IMR-90 (cell line): ENCODE results near the gene SLC33A1. TPM values are rescaled to one million over a fixed set of nuclear protein-coding genes. Genes with fewer than 3 reads are reported as not detected.

ENCODE experiments used
- ATAC-seq: fragments of 200-7000 bp; cut with Tn5 transposase; 2 replicates; pipeline ENCODE4 v1.9.1; 2020; ENCODE audit warnings: low read depth, mild to moderate bottlenecking, moderate library complexity
- BruUV-seq: library from RNA; stranded (reverse); fragments of 400-500 nt; replicated peaks from 2 replicates; lab custom pipeline; 2021; lab: Mats Ljungman, UMichigan
- CTCF ChIA-PET: fragments of 300-600 bp; formaldehyde crosslinking; extraction: SDS; loops from one replicate; lab custom pipeline; 2021; ENCODE audit warnings: antibody characterized with exemption; lab: Yijun Ruan, JAX
- POLR2A ChIA-PET: fragments of 300-600 bp; sonication (Branson Sonifier 250); formaldehyde crosslinking; loops from one replicate; lab custom pipeline; 2022; ENCODE audit warnings: antibody characterized with exemption; ENCODE audit not compliant: unreplicated experiment; lab: Charles Lee
- DNase-seq: peaks from one replicate; pipeline ENCODE4 v3.0.0; 2013
- H2AFZ ChIP-seq: replicated peaks from 2 replicates; pipeline ENCODE3; 2013; ENCODE audit warnings: low read length, mild to moderate bottlenecking; ENCODE audit not compliant: poor library complexity
- H2AK5ac ChIP-seq: 2 replicates; pipeline ENCODE4 v1.6.1; 2013; ENCODE audit warnings: low read depth, low read length, inconsistent platforms
- H2AK9ac ChIP-seq: replicated peaks from 2 replicates; pipeline ENCODE3; 2013; ENCODE audit warnings: mild to moderate bottlenecking, low read depth, low read length, moderate library complexity; ENCODE audit not compliant: poor library complexity
- H2BK120ac ChIP-seq: 2 replicates; pipeline ENCODE4 v1.6.1; 2013; ENCODE audit warnings: low read depth, low read length, inconsistent platforms
- H2BK15ac ChIP-seq: 3 replicates; pipeline ENCODE4 v1.6.1; 2013; ENCODE audit warnings: low read depth, low read length, inconsistent platforms
- H2BK20ac ChIP-seq: 2 replicates; pipeline ENCODE4 v1.6.1; 2013; ENCODE audit warnings: low read depth, mild to moderate bottlenecking, inconsistent platforms, low read length, moderate library complexity
- H2BK5ac ChIP-seq: 2 replicates; pipeline ENCODE4 v1.6.1; 2013; ENCODE audit warnings: mild to moderate bottlenecking, low read depth, low read length, inconsistent platforms; ENCODE audit not compliant: poor library complexity, severe bottlenecking
- H3K14ac ChIP-seq: replicated peaks from 2 replicates; pipeline ENCODE4 v1.6.1; 2013; ENCODE audit warnings: low read depth, low read length, inconsistent platforms
- H3K18ac ChIP-seq: 2 replicates; pipeline ENCODE4 v1.6.1; 2013; ENCODE audit warnings: low read depth, low read length, control low read depth
- H3K23ac ChIP-seq: 2 replicates; pipeline ENCODE4 v1.6.1; 2013; ENCODE audit warnings: low read depth, low read length, inconsistent platforms
- H3K27ac ChIP-seq: 2 replicates; pipeline ENCODE4 v1.5.1; 2013; ENCODE audit warnings: mild to moderate bottlenecking, control low read depth, low read length; ENCODE audit not compliant: insufficient read depth
- H3K27me3 ChIP-seq: 2 replicates; pipeline ENCODE4 v1.6.1; 2013; ENCODE audit warnings: low read length; ENCODE audit not compliant: control insufficient read depth, insufficient read depth
- H3K36me3 ChIP-seq: 2 replicates; pipeline ENCODE4 v1.6.1; 2013; ENCODE audit warnings: low read length, mixed read lengths; ENCODE audit not compliant: control insufficient read depth, insufficient read depth
- H3K4ac ChIP-seq: 2 replicates; pipeline ENCODE4 v1.6.1; 2013; ENCODE audit warnings: low read depth, low read length, inconsistent platforms
- H3K4me1 ChIP-seq: 2 replicates; pipeline ENCODE4 v1.6.1; 2013; ENCODE audit warnings: low read length, mixed read lengths; ENCODE audit not compliant: control insufficient read depth, insufficient read depth
- H3K4me2 ChIP-seq: 2 replicates; pipeline ENCODE4 v1.6.1; 2013; ENCODE audit warnings: low read depth, mild to moderate bottlenecking, control low read depth, low read length, moderate library complexity
- H3K4me3 ChIP-seq: 2 replicates; pipeline ENCODE4 v1.5.1; 2013; ENCODE audit warnings: low read depth, mild to moderate bottlenecking, control low read depth, low read length, moderate library complexity; ENCODE audit not compliant: insufficient read depth
- H3K56ac ChIP-seq: 2 replicates; pipeline ENCODE4 v1.6.1; 2013; ENCODE audit warnings: low read length, inconsistent platforms; ENCODE audit not compliant: insufficient read depth; ENCODE audit errors: extremely low read depth
- H3K79me1 ChIP-seq, 2 experiments: 2 replicates each; pipeline ENCODE4 v1.6.1; 2013; ENCODE audit warnings: low read length in 2 of 2, inconsistent platforms in 1 of 2, low read depth in 1 of 2
- H3K9ac ChIP-seq: 2 replicates; pipeline ENCODE4 v1.6.1; 2013; ENCODE audit warnings: low read depth, low read length, control low read depth
- H3K9me1 ChIP-seq: 2 replicates; pipeline ENCODE4 v1.6.1; 2013; ENCODE audit warnings: low read length, inconsistent platforms; ENCODE audit not compliant: insufficient read depth
- H3K9me3 ChIP-seq: 2 replicates; pipeline ENCODE4 v1.6.1; 2013; ENCODE audit warnings: low read length; ENCODE audit not compliant: control insufficient read depth, insufficient read depth
- H4K20me1 ChIP-seq: 2 replicates; pipeline ENCODE4 v1.6.1; 2013; ENCODE audit warnings: low read length, inconsistent platforms; ENCODE audit not compliant: insufficient read depth
- H4K5ac ChIP-seq: 2 replicates; pipeline ENCODE4 v1.6.1; 2013; ENCODE audit warnings: mild to moderate bottlenecking, low read depth, low read length, control low read depth
- H4K8ac ChIP-seq, 2 experiments: 2 replicates each; pipeline ENCODE4 v1.6.1; 2013; ENCODE audit warnings: low read depth in 2 of 2, low read length in 2 of 2, control low read depth in 1 of 2, inconsistent platforms in 1 of 2
- H4K91ac ChIP-seq: 2 replicates; pipeline ENCODE4 v1.6.1; 2013; ENCODE audit warnings: low read depth, low read length, inconsistent platforms; ENCODE audit not compliant: insufficient read depth
- CEBPB ChIP-seq: IDR thresholded peaks from 2 replicates; pipeline ENCODE4 v1.6.1; 2012; ENCODE audit warnings: low read depth, low read length, improper control_type of control experiment
- FOS ChIP-seq: fragments of 150-350 bp; IDR thresholded peaks from 2 replicates; pipeline ENCODE4 v1.6.1; 2016; ENCODE audit warnings: low read depth, low read length
- MAFK ChIP-seq: IDR thresholded peaks from 2 replicates; pipeline ENCODE4 v1.6.1; 2012; ENCODE audit warnings: low read depth, low read length, improper control_type of control experiment
- RCOR1 ChIP-seq: IDR thresholded peaks from 2 replicates; pipeline ENCODE4 v1.6.1; 2012; ENCODE audit warnings: mild to moderate bottlenecking, low read length, improper control_type of control experiment; ENCODE audit not compliant: insufficient replicate concordance
- WGBS, 2 experiments: methylation state at CpG; one replicate each; pipeline versions ENCODE4 v1.1.5 to v1.1.7; 2013; ENCODE audit warnings: missing lambda C conversion rate in 2 of 2; ENCODE audit not compliant: insufficient read length in 1 of 2; ENCODE audit errors: extremely low coverage in 2 of 2; 5-methylcytosine and 5-hydroxymethylcytosine counted together
- dilution Hi-C: fragments of 300-500 bp; cut with HindIII; formaldehyde crosslinking; loops from one replicate; pipeline ENCODE4 v1.14.3; 2018; ENCODE audit warnings: low sequenced_read_pairs; ENCODE audit not compliant: unreplicated experiment
- in situ Hi-C: fragments of 300-500 bp; cut with MboI; formaldehyde crosslinking; loops from 3 replicates; pipeline ENCODE4 v1.14.3; 2019; ENCODE audit warnings: low sequenced_read_pairs, inconsistent platforms, mixed read lengths
- intact Hi-C: fragments of 100-400 bp; cut with micrococcal nuclease; formaldehyde crosslinking; loops from 2 replicates; pipeline ENCODE4 v1.10.0; 2022
- polyA plus RNA-seq, 3 experiments: library from polyadenylated mRNA; depleted of rRNA; stranded (reverse); fragments of >200 nt; gene quantifications; 2 replicates each; pipeline ENCODE4 v1.2.3, GENCODE V29; 2012; ENCODE audit warnings: low replicate concordance in 1 of 3
- total RNA-seq: library from RNA; depleted of rRNA; stranded (reverse); fragments of >200 nt; gene quantifications from 2 replicates; pipeline ENCODE4 v1.2.3, GENCODE V29; 2012

SLC33A1 gene
- total and polyA plus RNA-seq, 2 of the 4 experiments (the other 2 are of a cell fraction) = 12.9 to 32.4 TPM

DNA sequence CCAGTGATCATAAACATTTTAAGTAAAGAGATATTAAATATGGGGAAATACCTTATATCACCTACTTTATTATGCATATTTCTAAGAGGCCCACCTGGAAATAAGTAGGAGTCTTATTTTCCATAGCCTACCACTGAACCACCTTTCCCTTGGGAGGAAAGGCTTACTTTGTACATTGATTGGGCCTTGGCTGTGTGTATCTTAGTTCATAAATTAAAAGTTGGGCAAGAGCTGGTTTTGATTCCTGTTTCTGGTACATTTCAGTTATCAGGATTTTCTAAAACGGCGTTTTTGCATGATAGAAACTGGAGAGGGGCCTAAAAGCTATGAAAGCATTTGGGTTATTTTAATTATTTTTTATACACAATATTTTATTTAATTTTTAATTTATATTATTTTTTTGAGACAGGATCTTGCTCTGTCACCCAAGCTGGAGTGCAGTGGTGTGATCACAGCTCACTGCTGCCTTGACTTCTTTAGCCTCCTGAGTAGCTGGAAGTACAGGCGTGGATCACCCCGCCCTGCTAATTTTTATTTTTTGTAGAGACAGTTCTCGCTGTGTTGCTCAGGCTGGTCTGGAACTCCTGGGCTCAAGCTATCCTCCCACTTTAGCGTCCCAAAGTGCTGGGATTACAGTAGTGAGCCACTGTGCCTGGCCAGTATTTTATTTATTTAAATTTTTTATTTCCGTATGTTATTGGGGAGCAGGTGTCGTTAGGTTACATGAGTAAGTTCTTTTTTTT lies 18.8 kb upstream of the SLC33A1 start:
- Histone ChIP-seq H3K4me2 (no peak overlapping the region), H3K4me3 (no peak overlapping the region), H4K8ac (no peak overlapping the region; a peak in 1 of 4 replicates), H2BK15ac (no peak overlapping the region), H3K4ac (no peak overlapping the region), H2AK9ac (no peak overlapping the region), H3K79me1 (peaks cover 0 to 21% of the 10 kb centered on the region in 2 experiments; a peak in 3 of 4 replicates), H2BK20ac (no peak overlapping the region), H3K23ac (peak overlapping the region; percentile 71), H3K56ac (no peak overlapping the region), H3K9me1 (no peaks in the 10 kb centered on the region; the same call in 1 of the 2 replicates), H2BK120ac (no peak overlapping the region), H2BK5ac (no peak overlapping the region), H3K27me3 (no peaks in the 10 kb centered on the region), H2AK5ac (no peak overlapping the region), H4K20me1 (peaks cover 38% of the 10 kb centered on the region), H3K27ac (no peak overlapping the region), H4K5ac (no peak overlapping the region), H3K14ac (no peak overlapping the region), H3K4me1 (peaks cover 4% of the 10 kb centered on the region; the same call in 1 of the 2 replicates), H4K91ac (no peak overlapping the region), H3K9me3 (no peaks in the 10 kb centered on the region), H2AFZ (no peak overlapping the region), H3K36me3 (no peaks in the 10 kb centered on the region), H3K18ac (no peak overlapping the region), H3K9ac (no peak overlapping the region)
- CTCF ChIA-PET = no interaction called here
- no TSS peak for BruUV-seq
- in situ Hi-C loops = no loop called here
- no peak for TF ChIP-seq FOS
- no peak for TF ChIP-seq CEBPB
- TF ChIP-seq MAFK = no peak
- TF ChIP-seq RCOR1 = no peak
- dilution Hi-C loops = no loop called here
- no peak for ATAC-seq
- POLR2A ChIA-PET = no interaction called here
- no CpG with 5 or more reads among the region's 8 CpGs for WGBS, 2 experiments
- intact Hi-C loops = loop anchor here (5.0 kb wide), 1 partner anchor 126 kb away; the partner anchor contains the start of gene PLCH1
- no peak for DNase-seq
